ENCODE data around the gene PSAT1.

Gene PSAT1

DNA sequence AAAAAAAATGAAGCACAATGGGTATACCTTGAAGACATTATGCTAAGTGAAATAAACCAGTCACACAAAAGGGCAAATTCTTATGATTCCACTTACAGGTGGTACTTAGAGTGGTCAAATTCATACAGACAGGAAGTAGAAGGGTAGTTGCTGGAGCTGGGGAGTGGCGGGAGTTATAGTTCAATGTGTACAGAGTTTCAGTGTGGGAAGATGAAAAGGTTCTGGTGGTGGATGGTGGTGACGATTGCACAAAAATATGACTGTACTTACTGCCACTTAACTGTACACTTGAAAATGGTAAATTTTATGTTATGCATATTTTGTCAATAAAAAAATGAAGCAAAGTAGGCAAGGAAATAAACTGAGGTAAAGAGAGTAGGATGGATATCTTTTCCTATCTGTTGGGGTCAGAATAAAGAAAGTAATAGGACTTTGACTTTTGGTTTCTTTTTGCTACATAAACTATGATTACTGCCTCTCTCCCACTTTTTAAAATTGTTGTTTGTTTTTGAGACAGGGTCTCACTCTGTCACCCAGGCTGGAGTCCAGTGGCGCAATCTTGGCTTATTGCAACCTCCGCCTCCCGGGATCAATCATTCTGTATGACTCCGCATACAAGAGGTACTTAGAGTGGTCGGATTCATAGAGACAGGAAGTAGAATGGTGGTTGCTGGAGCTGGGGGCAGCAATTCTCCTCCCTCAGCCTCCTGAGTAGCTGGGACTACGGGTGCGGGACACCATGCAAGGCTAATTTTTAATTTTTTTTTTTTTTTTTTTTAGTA is 4.0 kb upstream of the PSAT1 start:
- DNase-seq, result no peak

DNA sequence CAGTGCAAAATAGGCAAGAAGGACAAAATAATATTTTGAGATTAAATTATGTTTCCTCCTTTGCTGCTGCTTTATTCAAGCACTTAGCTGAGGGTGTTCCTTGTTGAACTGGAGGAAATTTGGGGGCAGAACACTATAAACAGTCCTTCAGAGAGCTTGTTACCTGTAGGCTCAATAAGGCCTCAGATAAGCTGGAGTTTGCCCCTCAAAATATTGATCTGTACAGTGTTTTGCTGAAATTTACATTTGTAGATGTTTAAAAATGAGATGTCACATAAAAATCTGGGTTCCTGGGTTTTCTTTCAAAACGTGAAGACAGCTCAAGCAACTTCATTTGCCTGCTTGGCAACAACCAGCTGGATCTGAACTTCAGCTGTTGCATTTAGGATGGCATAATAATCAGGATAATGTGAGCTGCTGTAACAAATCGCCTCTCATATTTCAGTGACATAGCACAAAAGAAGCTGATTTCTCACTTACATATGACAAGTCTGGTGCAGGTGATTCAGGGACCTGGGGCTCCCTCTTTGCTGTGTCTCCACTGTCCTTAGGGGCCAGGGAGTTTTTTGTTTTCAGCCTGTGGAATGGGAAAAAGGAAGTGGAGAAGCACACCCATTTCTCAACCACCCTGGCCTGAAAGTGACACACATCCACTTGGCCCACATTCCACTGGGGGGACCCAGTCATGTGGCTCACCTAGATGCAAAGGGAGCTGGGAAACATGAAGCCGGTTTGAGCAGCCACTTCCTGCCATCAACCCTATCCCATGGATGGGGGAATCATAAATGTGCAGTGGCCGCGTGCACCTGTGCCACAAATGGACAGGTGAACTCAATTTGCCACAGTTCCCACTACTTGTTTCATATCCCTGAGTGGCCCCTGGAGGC is 2.4 kb upstream of the PSAT1 start:
- DNase-seq, result no peak

DNA sequence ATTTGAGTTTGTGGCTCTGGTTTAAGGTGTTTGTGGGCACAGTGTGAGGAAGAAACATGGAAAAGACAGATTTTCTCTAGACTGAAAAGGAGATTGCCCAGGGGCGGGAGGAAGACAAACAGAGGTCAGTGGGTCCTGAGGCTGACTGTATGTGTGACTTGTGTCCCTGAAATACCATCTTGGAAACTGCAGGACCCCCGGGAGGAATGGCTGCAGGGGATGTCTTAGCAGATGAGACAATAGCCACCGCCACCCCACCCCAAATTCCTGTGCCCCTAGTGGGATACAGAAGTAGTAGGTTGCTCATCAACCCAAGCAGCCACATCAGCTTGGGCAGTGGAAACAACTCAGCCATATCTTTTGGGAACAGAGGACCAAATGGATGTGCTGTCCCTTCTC is 1.7 kb upstream of the PSAT1 start:
- no peak for DNase-seq

DNA sequence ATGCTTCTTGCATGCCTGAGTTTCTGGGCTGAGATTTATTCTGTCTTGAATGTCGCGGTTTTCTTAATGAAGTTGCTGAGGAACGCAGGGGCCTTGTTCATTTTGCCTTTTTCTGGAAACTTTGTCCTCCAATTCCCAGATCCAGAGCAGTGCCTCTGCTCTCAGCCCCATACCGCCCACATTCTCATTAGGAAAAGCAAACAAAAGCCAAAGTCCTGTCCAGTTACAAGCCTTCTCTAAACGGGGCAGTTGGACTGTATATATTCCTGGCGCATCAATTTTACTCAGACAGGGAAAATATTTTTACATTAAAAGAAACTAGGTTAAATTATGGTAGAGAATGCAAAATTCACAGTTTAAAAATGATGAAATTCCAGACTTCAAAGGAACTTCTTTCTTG is 1.2 kb upstream of the PSAT1 start:
- no peak for DNase-seq

DNA sequence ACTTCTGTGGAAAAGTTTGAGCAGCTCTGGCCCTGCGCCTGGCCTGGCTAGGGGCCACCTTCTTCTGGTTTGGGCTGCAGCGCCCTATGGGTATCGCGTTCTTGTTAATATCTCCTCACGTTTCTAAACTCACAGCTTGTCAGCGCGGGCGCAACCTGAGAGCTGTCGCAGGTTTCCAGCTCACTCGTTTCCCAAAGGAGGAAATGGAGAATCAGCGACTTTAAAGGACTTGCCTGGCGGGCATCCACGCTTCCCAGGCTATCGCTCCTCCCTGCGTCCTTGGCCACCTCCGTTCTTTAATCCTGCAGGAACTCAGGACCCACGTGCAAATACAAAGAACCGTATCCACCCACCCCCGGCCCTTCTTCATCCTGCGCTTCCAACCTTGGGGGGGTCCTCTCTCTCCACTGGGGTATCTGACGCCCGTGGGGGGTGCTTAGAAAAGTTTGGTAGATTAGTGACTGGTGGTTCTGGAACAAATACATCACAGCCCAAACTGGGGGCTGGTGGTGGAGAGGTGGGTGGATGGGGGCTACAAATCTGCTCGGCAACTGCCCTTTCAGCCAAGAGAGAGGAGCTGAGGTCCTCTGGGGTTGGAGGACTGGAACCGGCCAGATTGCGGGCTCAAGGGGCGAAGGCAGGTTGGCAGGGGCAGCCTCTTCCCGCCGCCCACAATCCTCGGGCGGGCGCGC is 578 bp upstream of the PSAT1 start:
- peak; percentile 37 for DNase-seq

DNA sequence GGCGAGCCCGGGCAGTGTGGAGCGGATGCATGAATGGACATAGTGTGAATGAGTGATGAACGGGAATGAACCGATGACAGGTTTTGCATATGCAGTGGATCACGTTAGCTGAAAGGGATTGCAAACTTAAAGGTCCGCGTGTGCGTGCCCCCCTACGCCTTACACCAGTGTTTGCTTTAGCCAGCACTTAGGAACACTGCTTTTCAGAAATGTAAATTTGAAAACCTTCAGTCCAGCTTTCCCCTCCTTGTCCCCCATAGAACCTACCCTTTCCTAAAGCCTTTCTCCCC is 692 bp downstream of the PSAT1 start:
- DNase-seq, result no peak

DNA sequence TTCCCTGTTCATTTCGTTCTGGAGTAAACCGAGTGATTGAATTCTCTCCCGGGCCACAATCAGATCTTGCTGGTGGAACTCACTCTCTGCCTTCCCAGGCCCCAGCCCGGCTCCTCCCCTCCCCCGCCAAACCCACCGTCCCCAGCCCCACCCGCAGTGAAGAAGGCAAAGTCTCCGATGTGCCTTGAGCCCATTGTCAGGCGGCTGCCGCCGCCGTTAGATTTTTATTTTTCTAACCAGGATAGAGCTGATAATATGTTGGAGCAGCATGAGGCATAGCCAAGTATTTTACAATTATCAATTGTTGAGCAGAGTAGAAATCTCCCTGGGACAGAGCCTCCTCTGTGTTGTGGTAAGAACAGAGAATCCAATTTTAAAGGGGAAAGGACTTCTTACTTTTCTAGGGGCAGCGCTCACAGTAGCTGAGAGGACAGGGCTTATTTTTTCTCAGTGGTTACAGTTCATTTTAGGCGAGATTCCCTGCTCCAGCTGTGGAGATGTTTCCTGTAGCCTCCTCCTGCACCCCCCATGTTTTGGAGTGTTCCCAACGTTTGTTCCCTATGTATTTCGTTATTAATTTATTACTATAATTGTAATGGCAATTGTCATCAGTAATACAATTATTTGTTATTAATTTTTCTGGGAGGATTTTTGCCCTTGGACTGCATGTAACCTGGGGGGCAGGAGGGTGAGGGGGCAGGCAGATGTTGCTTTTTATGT is 1.3 kb downstream of the PSAT1 start:
- peak; percentile 28 for DNase-seq

DNA sequence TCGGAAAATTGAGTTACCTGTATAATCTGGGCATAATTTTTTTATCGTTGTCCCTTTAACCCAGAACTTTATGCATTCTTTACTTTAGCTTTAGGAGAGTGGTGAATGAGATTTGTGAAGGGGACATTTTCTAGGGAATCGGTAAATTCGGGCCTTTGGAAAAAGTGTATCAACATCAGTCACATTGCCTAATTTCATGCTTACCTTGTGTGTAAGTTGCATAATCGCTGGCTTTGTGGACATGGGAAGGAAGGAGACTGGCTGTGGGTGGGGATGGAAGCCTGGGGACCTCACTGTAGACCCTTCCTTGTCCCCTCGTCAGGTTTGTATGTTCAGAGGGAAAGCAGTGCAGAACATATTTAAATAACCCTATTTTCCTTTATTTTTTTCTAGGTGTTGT is 3.3 kb downstream of the PSAT1 start:
- DNase-seq, result no peak

DNA sequence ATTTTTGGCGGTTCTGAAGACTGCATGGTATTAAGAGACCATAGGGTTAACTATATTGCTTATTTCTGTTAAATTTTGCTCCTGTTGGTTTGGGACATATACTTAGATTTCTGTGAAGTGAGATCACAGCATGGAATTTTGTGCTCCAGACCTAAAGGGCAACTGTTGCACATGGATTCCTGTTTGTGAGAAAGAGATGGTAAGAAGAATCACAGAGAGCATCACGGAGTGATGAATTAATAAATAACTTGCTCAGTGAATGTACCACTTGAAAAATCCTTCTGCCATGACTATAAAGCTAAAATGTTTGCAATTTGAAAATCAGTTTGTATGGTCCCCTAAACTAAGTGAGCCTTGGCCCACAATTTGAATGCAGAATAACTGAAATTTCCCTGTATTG is 4.5 kb downstream of the PSAT1 start:
- no peak for DNase-seq

DNA sequence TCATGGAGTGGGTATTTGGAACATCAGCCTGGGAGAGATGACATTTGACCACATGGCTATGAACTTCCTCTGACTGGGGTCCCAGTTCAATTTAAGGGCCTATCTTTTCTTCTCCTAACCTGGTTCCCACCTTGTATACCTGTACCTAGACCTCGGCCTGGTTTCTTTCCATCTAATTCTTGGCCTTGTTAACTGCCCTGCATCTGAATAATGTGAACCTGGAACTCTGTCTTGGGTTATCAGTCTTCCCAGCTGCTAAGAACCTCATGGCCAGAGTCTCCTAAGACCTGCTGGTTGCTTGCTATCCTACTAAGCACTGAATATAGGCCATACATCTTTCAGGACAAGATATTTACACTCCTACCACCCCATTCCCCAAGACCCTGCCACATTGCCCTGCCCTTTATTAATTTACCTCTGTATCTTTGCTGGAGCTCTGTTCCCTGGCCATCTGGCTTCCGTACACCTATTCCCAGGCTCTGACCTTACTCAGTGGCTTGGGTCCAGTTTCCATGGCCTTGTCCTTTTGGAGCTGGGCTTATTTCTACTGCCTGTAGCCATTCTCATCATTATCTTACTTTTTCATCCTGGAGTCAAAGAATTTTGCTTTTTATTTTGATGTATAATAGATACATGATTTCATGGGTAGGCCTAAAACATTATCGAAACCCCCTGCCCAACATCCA is 6.6 kb downstream of the PSAT1 start:
- no peak for DNase-seq

DNA sequence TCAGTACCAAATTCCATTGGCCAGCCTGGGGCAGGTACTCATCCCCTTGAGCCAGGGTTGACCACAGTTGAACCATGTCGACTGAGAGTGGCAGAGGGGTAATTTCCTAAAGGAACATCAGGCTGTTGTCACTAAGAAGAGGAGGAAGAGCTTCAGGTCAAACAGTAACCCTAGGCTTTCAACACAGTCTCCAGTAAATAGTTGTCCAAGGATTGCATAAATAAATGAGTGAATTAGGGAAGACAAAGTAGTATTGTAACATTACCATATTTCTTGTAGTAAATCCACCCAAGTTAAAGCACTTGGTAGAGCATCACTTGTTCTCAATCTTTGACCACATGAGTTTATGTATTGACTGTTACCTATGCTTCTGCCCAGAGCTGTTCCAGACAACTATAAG is 7.4 kb downstream of the PSAT1 start:
- DNase-seq, result no peak

DNA sequence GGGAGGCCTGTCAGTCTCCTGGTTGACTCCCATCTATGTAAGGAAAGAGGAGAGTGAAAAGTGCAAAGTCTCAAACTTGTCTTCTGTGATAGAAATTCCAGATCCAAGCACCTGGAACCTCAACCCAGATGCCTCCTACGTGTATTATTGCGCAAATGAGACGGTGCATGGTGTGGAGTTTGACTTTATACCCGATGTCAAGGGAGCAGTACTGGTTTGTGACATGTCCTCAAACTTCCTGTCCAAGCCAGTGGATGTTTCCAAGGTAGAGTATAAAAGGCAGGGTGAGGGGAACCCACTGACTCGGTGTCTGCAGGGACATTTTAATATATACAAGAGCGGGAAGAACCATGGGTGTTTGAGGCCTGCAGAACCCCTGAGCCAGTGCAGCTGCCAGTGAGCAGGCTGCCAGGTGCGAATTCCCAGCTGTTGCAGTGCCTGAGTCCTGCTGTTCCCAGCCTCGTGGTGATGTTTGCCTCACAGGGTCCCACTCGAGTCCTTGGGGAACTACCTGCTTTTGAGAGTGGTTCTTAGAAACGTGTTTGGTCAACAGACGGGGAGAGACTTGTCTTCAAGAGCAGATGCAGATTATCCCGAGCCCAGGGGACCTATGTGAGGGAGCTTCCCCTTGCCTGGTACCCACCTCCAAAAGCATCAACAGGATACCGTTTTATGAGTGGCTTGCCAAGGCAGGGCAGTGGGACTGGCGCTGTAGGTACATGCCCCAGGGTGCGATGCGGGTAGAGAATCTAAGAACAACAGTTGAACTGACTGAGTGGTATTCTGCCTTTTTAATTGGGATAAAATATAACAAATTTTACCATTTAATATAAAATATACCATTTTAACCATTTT is 9.5 kb downstream of the PSAT1 start:
- no peak for DNase-seq

DNA sequence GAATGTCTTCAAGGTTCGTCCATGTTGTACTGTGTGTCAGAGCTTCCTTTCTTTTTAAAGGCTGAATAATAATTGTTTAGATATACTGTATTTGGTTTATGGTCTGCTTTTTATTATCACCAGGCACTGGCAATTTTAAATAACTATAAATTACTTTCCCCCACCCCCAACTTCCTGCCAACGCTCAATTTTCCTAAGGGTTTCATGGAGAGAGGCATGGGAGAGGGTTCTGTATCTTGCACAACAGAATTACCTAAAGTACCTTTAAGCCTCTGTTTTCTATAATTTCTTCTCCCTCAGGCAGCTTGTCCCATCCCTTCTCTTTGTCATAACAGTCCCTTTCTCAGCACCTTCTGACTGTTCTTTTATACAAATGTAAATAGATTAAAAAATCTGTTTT is 10.4 kb downstream of the PSAT1 start:
- DNase-seq, result no peak

DNA sequence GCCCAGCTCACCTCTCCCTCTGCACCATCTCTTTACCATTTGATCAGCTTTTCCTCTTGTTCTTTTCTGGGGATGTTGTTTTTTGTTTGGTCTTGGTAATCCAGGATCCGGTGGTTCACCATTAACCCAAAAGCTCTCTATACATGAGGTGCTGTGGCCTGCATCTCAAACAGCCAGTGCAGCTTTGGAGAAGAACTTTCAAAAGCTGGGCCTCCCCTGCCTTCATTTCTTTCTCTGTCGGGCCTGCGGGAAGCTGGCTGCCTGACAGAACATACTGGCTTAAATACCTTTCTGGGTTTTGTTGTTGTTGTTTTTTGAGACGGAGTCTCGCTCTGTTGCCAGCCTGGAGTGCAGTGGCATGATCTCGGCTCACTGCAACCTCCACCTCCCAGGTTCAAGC is 12.1 kb downstream of the PSAT1 start:
- no peak for DNase-seq

DNA sequence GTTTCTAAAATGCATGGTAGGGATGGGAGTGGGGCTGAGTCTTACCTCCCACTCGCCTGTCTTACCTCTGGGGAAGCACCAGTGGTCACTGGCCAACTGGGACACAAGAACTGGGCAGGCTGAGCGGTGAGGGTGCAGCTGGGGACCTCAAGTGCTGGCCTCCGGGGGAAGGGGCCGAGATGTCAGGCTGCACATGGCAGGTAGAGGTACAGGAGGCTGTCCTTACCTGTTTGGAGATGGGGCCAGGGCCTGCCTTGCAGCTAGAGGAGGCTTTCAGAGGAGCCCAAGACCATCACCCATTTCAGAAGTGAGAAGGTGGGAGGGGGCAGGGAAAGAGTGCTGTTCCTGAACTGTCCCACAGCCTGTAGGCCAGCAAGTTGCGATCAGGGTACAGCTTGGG is 14.2 kb downstream of the PSAT1 start:
- DNase-seq, result no peak

DNA sequence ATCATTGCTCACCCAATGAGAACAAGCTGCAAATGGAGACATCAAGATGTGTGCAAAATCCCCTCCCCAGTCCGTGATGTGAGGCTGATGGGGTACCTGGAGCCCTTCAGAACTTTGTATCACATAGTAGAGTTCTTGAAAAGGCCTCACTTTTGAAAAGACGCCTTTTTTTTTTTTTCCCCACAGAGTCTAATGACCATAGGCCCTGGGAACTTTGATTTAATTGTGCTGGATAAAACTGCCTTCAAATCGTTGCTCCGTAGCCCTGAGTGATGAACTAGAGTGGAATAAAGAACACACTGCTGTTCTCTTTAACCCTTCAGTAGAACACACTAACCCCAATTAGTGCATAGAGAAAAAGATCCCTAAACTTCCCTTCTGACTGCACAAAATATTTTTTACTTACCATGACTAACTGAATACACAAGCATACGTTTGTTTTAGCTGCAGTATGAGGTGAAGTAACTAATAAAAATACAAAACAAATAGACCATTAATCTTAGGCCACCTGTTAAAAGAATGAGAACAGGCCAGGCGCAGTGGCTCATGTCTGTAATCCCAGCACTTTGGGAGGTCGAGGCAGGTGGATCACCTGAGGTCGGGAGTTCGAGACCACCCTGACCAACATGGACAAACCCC is 15.1 kb downstream of the PSAT1 start:
- DNase-seq, result no peak

DNA sequence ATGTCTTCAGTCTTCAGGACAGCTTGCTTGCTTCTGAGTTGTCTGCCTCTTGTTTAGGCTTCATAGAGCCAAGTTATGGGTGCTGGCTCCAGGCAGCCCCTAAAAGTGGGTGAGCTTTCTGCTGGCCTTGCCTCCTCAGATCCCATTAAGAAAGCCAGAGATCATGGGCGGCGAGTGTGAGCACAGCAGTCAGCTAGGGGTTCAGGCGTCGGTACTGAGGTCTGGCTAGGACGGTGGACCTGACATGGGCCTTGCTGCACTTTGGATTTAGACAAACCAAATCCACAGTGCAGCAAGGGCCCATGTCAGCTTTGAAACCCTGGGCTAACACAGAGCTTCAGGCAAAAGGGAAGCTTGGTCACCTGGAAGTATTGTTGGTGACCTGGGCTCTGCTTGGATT is 17.6 kb downstream of the PSAT1 start:
- DNase-seq, result no peak

DNA sequence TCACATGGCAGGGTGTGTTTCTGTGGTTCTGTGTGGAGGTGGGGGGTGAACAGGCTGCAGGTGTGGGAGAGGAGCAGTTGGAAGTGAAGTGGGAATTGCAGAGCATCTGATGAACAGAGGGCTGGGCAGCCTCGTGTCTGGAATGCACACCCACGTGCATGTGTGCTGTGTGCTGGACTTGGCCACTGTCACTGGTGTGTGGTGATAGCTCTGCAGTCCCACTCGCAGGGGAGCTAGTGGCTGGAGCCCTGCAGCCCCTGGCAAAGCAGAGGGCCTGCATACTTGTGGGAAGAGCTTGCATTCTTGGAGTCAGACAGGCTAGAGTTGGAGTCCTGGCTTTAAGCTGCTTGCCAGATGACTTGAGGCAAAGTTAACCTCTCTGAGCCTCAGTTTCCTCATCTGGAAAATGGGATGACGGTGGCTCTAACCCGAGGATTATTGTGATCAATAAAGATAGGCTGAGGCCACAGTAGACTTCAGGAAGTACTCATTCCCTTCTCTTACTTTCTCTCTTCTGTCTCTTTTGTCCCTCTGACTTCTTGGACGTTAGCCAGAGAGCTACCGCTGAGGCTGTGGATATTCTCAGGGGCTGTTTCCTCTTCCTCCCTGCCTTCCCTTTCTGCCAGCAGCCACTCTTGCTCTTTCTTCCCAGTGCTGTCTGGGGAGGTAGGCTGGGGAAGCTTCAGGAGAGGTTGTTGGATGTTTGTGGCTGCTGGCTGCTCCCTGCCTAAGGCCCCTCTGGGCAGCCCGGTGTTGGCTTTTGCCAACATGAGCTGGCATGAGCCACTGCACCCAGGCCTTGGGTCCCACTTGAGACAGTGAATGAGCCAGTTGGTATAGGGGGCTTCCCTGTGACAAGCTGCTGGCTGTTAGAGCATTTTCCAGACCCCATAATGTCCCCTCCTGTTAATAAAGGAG is 18.3 kb downstream of the PSAT1 start:
- peak; percentile 10 for DNase-seq

DNA sequence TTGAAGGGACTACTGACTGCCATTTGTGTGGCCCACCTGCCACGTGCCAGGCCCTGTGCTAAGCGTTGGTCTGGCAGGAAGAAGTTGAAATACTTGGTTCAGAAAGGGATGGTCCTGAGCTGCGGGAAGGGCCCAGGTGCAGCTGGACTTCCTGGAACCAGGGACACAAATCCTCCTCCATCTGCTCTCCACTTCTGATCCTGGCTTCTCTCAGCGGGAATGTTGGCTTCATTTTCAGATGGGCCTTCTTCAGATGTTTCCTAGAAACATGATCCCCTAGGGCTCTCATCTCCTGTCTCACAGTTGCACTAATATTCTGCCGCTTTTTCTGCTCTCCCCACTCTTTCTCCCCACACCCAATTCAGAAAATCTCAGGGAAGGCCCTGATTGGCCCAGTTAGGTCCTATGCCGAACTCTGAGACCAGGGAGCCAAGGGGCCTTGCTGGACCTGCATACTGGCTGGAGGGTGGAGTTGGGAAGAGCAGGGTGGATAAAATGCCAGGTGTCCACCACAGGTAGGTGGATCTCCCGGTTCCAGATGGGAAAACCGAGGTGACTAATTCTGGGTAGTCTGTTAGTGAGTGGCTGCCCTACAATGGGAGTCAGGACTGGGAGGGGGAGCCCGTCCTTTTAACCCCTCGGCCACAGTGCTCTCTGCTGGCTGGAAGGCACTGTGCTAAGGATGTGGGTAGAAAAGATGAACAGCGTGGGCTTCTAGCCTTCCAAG is 19.4 kb downstream of the PSAT1 start:
- no peak for DNase-seq
